ENCODE measurements around the gene IFITM1.

GRCh38 chr11:306645-307371 lies 7.0 kb upstream of the IFITM1 start:
- TF ChIP-seq CTCF (IDR thresholded peaks at IDR 0.05) (no peak), EZH2 (IDR thresholded peaks at IDR 0.05) (no peak)
